Activated B cell treated with CpG ODN at 0.5 μM for 24 hours (primary cell): ENCODE data around the gene ECE2. TPM values are rescaled to one million over a fixed set of nuclear protein-coding genes. Genes with fewer than 3 reads are reported as not detected.
A peak's percentile ranks its signal among the peaks of the same experiment; 100 is the strongest.
"Not testable (repeated sequence)": the region's sequence is repeated elsewhere in the genome, so short reads cannot be mapped to it uniquely, and the experiment has no call there.

Experiments used
- ATAC-seq: fragments of 200-7000 bp; cut with Tn5 transposase; one replicate; pipeline ENCODE4 v1.10.0; 2021; ENCODE audit warnings: low read depth, mild to moderate bottlenecking, moderate library complexity
- CTCF ChIA-PET: fragments of 350-600 bp; sonication (Branson Sonifier 250); formaldehyde crosslinking; loops from one replicate; lab custom pipeline; 2021; ENCODE audit warnings: antibody characterized with exemption; lab: Charles Lee
- POLR2A ChIA-PET: fragments of 350-600 bp; sonication (Branson Sonifier 250); formaldehyde crosslinking; loops from one replicate; lab custom pipeline; 2021; ENCODE audit warnings: antibody characterized with exemption; lab: Charles Lee
- DNase-seq: peaks from one replicate; pipeline ENCODE4 v3.0.0; 2022
- H3K27ac Mint-ChIP-seq: one replicate; pipeline ENCODE4 v1.8.0; 2020; ENCODE audit warnings: mixed read lengths
- H3K27me3 Mint-ChIP-seq: one replicate; pipeline ENCODE4 v1.8.0; 2021; ENCODE audit warnings: mixed read lengths
- H3K36me3 Mint-ChIP-seq: one replicate; pipeline ENCODE4 v1.8.0; 2021; ENCODE audit warnings: low read depth, mixed read lengths
- H3K4me1 Mint-ChIP-seq: one replicate; pipeline ENCODE4 v1.8.0; 2021; ENCODE audit warnings: mixed read lengths
- H3K4me3 Mint-ChIP-seq: one replicate; pipeline ENCODE4 v1.8.0; 2020; ENCODE audit warnings: mild to moderate bottlenecking, mixed read lengths
- H3K9me3 Mint-ChIP-seq: one replicate; pipeline ENCODE4 v1.8.0; 2020; ENCODE audit warnings: mixed read lengths
- intact Hi-C: fragments of 100-400 bp; cut with micrococcal nuclease; formaldehyde crosslinking; loops from one replicate; pipeline ENCODE4 v1.15.1; 2024
- total RNA-seq: library from RNA; stranded (reverse); gene quantifications from 2 replicates; pipeline ENCODE4 v1.2.3, GENCODE V29; 2022
- TF ChIP-seq, protein P1 (sequence below): fragments of 200-600 bp; IDR thresholded peaks from one replicate; pipeline ENCODE4 v1.8.0; 2022; ENCODE audit warnings: antibody characterized with exemption, mild to moderate bottlenecking

ECE2 gene
- total RNA-seq, 1 donor from 2014 or later, result not detected

DNA sequence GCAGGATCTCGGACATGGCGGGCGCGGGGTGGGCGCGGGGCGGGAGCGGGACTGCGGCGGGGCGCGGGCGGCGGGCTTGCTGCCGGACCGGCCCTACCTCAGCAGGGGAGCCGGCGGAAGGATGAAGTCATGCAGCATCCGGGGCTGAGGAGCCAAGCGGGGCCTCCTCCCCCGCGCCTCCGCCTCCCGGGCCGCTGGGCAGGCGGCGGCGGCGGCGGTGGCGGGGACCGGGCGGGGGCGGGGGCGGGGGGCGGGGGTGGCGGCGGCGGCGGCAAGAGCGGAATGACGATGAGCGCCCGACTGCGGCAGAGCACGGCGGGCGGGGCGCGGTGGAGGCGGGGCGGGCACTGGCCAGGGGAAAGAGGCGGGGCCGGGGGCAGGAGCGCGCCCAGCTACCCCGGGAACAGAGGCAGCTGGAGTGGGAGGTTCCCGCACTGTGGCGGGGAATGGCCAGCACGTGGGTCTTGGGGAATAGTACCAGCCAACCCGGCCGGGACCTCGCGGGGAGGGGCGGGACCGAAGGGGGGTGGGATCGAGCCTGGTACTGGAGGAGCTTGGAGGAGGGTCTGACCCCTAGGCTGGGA, 14.5 kb upstream of the ECE2 start, which contains the start of gene CAMK2N2:
Gene CAMK2N2 (minus strand): TSS at position 284 of the 584 bp plus-strand sequence. CDS start 268 bp downstream, at position 16.
- TF ChIP-seq, protein P1, sequence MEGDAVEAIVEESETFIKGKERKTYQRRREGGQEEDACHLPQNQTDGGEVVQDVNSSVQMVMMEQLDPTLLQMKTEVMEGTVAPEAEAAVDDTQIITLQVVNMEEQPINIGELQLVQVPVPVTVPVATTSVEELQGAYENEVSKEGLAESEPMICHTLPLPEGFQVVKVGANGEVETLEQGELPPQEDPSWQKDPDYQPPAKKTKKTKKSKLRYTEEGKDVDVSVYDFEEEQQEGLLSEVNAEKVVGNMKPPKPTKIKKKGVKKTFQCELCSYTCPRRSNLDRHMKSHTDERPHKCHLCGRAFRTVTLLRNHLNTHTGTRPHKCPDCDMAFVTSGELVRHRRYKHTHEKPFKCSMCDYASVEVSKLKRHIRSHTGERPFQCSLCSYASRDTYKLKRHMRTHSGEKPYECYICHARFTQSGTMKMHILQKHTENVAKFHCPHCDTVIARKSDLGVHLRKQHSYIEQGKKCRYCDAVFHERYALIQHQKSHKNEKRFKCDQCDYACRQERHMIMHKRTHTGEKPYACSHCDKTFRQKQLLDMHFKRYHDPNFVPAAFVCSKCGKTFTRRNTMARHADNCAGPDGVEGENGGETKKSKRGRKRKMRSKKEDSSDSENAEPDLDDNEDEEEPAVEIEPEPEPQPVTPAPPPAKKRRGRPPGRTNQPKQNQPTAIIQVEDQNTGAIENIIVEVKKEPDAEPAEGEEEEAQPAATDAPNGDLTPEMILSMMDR, result no peak
- Mint-ChIP-seq H3K27ac (no peak within 1 kb of the TSS), H3K36me3 (no peaks in the 10 kb centered on the region), H3K4me3 (peak within 1 kb of the TSS; percentile 79), H3K27me3 (peaks cover 51% of the 10 kb centered on the region), H3K9me3 (no peaks in the 10 kb centered on the region), H3K4me1 (peaks cover 28% of the 10 kb centered on the region)
- ChIA-PET CTCF (interaction anchor here (1.1 to 2.4 kb wide), 2 partner anchors 11 to 34 kb away, joined by 3 to 8 read pairs; partner anchors contain the start of gene EEF1AKMT4), POLR2A (interaction anchor here (0.6 to 1.5 kb wide), 3 partner anchors 12 to 1145 kb away, joined by 3 to 9 read pairs (median 4); partner anchors contain the start of genes EEF1AKMT4 and EIF2B5)
- DNase-seq, result peak; percentile 43
- intact Hi-C loops, result loop anchor here (1.0 to 5.0 kb wide), 3 partner anchors 11 to 37 kb away; partner anchors contain the start of genes PSMD2 and VWA5B2
- ATAC-seq, result peak; percentile 66

DNA sequence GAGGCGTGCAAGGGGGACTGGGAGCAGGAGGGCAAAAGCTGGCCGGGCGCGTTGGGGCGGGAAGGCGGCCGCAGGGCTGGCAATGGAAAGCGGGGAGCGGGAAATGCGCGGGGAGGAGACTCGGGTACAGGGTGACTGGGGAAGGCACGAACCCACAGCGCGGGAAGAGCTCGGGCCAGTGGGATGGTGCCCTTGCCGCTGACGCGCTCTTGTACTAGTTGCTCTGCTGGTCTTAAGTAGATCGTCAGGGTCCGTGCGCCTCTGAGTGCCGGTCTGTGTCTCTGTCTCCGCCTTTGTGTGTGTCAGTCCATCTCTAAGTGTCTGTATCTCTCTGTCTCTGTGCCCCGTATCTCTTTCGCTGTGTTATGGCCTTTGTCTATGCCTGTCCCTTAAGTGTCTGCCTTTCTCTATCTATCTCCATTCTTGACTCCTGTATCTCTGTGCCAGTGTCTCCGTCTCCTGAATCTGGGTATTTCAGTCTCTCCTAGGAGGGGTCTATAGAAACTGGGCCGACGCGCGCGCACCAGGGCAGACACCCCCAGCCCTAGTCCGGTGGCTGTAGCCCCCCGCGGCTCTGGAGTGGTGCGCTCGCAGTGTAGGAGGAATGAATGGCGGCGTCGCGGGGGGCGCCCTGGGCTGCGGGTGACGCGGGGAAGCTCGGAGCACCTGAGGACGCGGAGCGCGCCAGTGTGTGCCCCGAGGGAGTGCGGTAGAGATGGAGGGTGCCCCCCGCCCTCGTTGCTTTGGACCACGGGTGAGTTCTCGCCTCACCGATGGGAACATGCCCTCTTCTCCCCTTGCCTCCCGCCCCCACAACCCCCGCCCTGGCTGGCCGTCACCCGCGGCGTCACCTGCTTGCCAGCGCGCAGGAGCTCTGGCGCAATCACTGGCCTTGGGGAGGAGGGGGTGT, 13.7 kb upstream of the ECE2 start:
- Mint-ChIP-seq H3K27me3 (peaks cover 55% of the 10 kb centered on the region), H3K27ac (no peak overlapping the region), H3K4me3 (peak overlapping the region; percentile 79), H3K4me1 (peaks cover 28% of the 10 kb centered on the region), H3K9me3 (peaks cover 1% of the 10 kb centered on the region), H3K36me3 (no peaks in the 10 kb centered on the region)
- intact Hi-C loops, result loop anchor here (1.0 to 5.0 kb wide), 3 partner anchors 12 to 37 kb away; partner anchors contain the start of genes PSMD2 and VWA5B2
- DNase-seq (no peak), ATAC-seq (no peak)
- POLR2A ChIA-PET, result interaction anchor here (0.6 to 1.5 kb wide), 5 partner anchors 9 to 127 kb away, joined by 3 to 6 read pairs (median 3); partner anchors contain the start of genes EEF1AKMT4 and EIF2B5
- CTCF ChIA-PET, result interaction anchor here (1.3 to 2.4 kb wide), 2 partner anchors 34 to 495 kb away, joined by 3 to 8 read pairs; no protein-coding TSS in a partner anchor
- TF ChIP-seq, protein P1, result no peak

DNA sequence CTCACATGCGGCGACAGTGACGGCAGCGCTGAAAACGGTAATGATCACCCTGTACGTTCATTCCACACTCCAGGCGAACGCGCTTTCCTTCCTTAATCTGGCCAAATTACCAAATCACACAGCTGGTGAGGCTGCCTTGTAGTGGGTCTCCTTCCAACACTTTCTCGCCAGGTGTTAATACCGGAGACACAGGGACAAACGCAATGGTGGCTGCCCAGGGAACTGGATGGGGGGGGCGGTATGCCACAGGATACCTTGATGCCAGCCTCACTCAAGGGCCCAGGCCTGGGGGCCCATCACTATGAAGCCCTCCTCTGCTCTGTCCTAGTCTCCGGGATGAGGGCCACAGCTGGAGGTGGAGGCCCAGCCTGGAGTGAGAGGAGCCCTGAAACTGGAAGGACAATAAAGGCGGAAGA, 13.1 kb upstream of the ECE2 start:
- CTCF ChIA-PET, result interaction anchor here (1.3 kb wide), 1 partner anchor 496 kb away, joined by 3 read pairs; no protein-coding TSS in a partner anchor
- no peak overlapping the region for H3K27ac Mint-ChIP-seq
- TF ChIP-seq, protein P1, result no peak
- peaks cover 28% of the 10 kb centered on the region for H3K4me1 Mint-ChIP-seq
- DNase-seq (no peak), ATAC-seq (no peak)
- H3K9me3 Mint-ChIP-seq, result peaks cover 4% of the 10 kb centered on the region
- H3K36me3 Mint-ChIP-seq, result no peaks in the 10 kb centered on the region
- peak overlapping the region; percentile 52 for H3K4me3 Mint-ChIP-seq
- POLR2A ChIA-PET, result interaction anchor here (0.6 to 1.5 kb wide), 4 partner anchors 10 to 128 kb away, joined by 3 to 6 read pairs (median 3); partner anchors contain the start of genes EEF1AKMT4 and EIF2B5
- H3K27me3 Mint-ChIP-seq, result peaks cover 58% of the 10 kb centered on the region
- intact Hi-C loops, result loop anchor here (5.0 kb wide), 1 partner anchor 35 kb away; the partner anchor contains the start of gene VWA5B2

DNA sequence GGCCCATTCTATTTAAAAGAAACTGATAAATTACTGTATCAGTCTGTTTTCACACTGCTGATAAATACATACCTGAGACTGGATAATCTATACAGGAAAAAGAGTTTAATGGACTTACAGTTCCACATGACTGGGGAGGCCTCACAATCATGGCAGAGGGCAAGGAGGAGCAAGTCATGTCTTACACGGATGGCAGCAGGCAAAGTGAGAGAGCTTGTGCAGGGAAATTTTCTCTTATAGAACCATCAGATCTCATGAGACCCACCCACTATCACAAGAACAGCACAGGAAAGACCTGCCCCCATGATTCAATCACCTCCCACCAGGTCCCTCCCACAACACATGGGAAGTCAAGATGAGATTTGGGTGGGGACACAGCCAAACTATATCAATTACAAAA, 8.6 kb upstream of the ECE2 start:
- H3K27me3 Mint-ChIP-seq, result peaks cover 44% of the 10 kb centered on the region
- POLR2A ChIA-PET, H3K9me3 Mint-ChIP-seq, DNase-seq, H3K4me1 Mint-ChIP-seq, H3K4me3 Mint-ChIP-seq, ATAC-seq, H3K36me3 Mint-ChIP-seq, intact Hi-C loops, CTCF ChIA-PET, H3K27ac Mint-ChIP-seq: not testable (repeated sequence)

DNA sequence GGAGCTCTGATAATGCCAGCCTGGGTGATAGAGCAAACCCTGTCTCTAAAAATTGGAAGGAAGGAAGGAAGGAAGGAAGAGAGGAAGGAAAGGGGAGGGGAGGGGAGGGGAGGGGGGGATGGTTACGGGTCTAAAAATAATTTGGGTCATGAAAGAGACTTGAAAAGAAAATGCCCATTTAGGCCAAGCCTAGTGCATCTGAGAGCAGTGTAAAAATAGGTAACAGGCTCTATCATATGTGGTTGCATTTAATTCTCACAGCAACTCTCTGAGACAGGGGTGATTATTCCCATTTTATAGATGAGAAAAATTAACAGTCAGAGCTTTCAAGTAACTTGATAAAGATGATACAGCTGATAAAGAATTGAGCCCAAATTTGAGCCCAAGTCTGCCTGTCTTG, 3.6 kb upstream of the ECE2 start:
- intact Hi-C loops, result no loop called here
- ATAC-seq (no peak), DNase-seq (no peak)
- ChIA-PET POLR2A (no interaction called here), CTCF (no interaction called here)
- Mint-ChIP-seq H3K4me3 (no peak overlapping the region), H3K36me3 (no peaks in the 10 kb centered on the region), H3K27ac (no peak overlapping the region), H3K4me1 (peaks cover 3% of the 10 kb centered on the region), H3K27me3 (peaks cover 35% of the 10 kb centered on the region), H3K9me3 (peaks cover 1% of the 10 kb centered on the region)
- TF ChIP-seq, protein P1, result no peak
